ENCODE data around the gene TMEM14B. TPM values are rescaled to one million over a fixed set of nuclear protein-coding genes. Genes with fewer than 3 reads are reported as not detected.

Gene TMEM14B
- total and polyA plus RNA-seq, 9 of the 15 experiments (the other 6 are each of a cell fraction or from before 2014, with no cell fraction given): 174 to 862 (median 263) TPM

- TF ChIP-seq ATF3 (IDR thresholded peaks at IDR 0.05) (peak; percentile 89), ATF3 (CRISPR knock-in tag; conservative IDR thresholded peaks at IDR 0.05) (peak; percentile 65), MXI1 (IDR thresholded peaks at IDR 0.05; ENCODE audit: low read depth, low read length) (no peak), RUNX1 (IDR thresholded peaks at IDR 0.05; ENCODE audit: low read depth) (no peak), ZBTB8A (IDR thresholded peaks at IDR 0.05; ENCODE audit: partially characterized antibody) (no peak), ZBTB7A (IDR thresholded peaks at IDR 0.05; ENCODE audit: borderline replicate concordance, control insufficient read depth, low read depth, low read length) (no peak), ZNF589 (CRISPR knock-in tag; IDR thresholded peaks at IDR 0.05; ENCODE audit: low read depth) (no peak), KAT2B (IDR thresholded peaks at IDR 0.05; ENCODE audit: low read depth, low read length) (no peak), PCBP1 (IDR thresholded peaks at IDR 0.05; ENCODE audit: low read depth, low read length, poor library complexity, severe bottlenecking) (no peak), BACH1 (tag; IDR thresholded peaks at IDR 0.05) (peak; percentile 88), ZNF639 (CRISPR knock-in tag; conservative IDR thresholded peaks at IDR 0.05 in 1 of 2, IDR thresholded peaks at IDR 0.05 in 1 of 2) (no peak), TCF15 (CRISPR knock-in tag; IDR thresholded peaks at IDR 0.05) (no peak), FOXJ2 (tag; IDR thresholded peaks at IDR 0.05) (no peak), ARID1B (IDR thresholded peaks at IDR 0.05) (peak; percentile 26), RBFOX2 (IDR thresholded peaks at IDR 0.05; ENCODE audit: low read depth, low read length) (no peak), SIRT6 (IDR thresholded peaks at IDR 0.05; ENCODE audit: low read depth, low read length) (no peak), ZNF239 (CRISPR knock-in tag; IDR thresholded peaks at IDR 0.05) (no peak), HEY1 (CRISPR knock-in tag; IDR thresholded peaks at IDR 0.05; ENCODE audit: borderline replicate concordance) (no peak), CEBPZ (IDR thresholded peaks at IDR 0.05; ENCODE audit: borderline replicate concordance, low read depth, low read length) (no peak), SRF (CRISPR knock-in tag; IDR thresholded peaks at IDR 0.05) (no peak), TFAP4 (CRISPR knock-in tag; IDR thresholded peaks at IDR 0.05; ENCODE audit: borderline replicate concordance) (no peak)
Measured at GRCh38 chr6:10759312-10759839, 11.8 kb downstream of the TMEM14B start (continued).
